NCI-H1092 (cell line): Measurements from ENCODE around the gene METTL16.
A peak's percentile ranks its signal among the peaks of the same experiment; 100 is the strongest.
"Not testable (repeated sequence)": the region's sequence is repeated elsewhere in the genome, so short reads cannot be mapped to it uniquely, and the experiment has no call there.

Source experiments
- DNase-seq: peaks from one replicate; lab custom pipeline; 2025; lab: John Stamatoyannopoulos, UW

Gene METTL16

DNA sequence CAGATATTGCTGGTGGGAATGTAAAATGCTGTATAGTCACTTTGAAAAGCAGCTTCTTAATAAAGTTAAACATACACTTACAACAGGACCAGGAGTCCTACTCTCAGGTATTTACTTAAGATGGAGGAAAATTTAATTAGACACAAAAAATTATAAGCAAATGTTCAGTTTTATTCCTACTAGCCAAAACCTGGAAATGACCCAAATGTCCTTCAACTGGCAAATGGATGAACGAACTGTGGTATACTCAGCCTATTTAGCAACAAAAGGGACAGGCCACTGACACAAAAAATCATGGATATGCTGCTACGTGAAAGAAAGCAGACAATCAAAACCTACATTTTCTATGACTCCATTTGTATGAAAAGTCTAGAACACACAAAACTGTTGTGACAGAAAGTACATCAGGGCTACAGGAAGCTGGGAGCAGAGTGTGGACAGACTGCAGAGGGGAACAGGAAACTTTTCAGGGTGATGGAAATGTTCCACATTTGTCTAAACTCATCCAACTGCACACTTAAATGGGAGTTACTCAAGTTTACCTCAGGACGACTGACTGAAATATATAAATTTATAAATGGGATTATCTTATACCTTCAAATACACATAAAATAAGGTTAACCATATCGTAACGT, 61.6 kb downstream of the METTL16 start:
- DNase-seq, result no peak

DNA sequence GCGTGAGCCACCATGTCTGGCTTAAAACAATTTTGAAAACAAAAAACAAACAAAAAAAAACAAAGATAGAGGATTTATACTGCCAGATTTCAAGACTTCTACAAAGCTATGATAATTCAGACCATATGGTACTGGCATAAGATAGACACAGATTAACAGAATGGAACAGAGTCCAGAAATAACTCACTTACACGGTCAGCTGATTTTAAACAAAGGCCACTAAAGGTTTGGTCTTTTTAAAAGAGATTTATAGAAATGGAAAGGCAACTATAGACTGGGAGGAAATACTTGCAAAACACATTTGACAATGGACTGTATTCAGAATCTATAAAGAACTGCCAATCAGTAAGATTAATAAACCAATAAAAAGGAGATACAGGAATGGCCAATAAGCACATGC, 62.2 kb downstream of the METTL16 start:
- no peak for DNase-seq

DNA sequence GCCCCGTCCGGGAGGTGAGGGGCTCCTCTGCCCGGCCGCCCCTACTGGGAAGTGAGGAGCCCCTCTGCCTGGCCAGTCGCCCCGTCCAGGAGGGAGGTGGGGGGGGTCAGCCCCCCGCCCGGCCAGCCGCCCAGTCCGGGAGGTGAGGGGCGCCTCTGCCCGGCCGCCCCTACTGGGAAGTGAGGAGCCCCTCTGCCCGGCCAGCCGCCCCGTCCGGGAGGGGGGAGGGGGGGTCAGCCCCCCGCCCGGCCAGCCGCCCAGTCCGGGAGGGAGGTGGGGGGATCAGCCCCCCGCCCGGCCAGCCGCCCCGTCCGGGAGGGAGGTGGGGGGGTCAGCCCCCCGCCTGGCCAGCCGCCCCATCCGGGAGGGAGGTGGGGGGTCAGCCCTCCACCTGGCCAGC, 64.2 kb downstream of the METTL16 start:
- not testable (repeated sequence) for DNase-seq

DNA sequence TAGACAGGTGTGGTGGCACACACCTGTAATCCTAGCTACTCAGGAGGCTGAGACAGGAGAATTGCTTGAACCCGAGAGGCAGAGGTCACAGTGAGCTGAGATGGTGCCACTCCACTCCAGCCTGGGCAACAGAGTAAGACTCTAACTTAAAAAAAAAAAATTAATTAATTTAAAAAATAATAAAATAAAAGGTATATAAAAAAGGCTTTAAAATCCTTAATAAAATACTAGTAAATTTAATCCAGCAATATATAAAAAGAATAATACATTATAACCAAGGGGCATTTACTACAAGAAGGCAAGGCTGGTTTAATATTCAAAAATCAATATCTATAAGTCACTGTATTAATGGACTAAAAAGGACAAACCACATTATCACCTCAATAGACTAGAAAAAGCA, 66.0 kb downstream of the METTL16 start:
- DNase-seq, result no peak

DNA sequence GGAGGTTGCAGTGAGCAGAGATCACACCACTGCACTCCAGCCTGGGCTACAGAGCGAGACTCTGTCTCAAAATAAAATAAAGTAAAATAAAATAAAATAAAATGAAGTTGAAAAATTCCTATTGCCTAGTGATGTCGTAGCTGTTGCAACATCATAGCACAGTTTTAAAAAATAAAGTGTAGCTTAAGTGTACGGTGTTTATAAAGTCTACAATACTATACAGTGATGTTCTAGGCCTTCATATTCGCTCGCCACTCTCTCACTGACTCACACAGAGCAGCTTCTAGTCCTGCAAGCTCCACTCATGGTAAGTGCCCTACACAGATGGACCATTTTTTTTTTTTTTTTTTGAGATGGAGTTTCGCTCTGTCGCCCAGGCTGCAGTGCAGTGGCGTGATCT, 67.3 kb downstream of the METTL16 start:
- no peak for DNase-seq

DNA sequence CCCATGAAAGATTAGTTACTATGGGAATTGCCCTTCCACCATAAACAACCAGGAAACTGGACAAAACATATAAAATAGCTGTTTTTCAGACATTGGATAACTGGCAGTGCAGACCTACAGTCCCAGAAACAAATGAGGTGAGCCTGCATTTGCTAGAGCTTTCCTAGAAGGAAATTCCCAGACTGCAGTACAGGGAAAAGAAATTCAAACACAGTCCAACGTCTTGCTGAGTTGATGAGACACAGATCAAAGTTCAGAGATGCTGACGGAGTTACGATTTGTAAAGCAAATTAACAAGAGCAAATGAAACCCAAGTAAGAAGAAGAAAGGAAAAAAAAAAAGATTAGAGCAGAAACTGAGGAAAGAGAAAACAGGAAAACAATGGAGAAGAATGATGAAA, 69.5 kb downstream of the METTL16 start:
- no peak for DNase-seq

DNA sequence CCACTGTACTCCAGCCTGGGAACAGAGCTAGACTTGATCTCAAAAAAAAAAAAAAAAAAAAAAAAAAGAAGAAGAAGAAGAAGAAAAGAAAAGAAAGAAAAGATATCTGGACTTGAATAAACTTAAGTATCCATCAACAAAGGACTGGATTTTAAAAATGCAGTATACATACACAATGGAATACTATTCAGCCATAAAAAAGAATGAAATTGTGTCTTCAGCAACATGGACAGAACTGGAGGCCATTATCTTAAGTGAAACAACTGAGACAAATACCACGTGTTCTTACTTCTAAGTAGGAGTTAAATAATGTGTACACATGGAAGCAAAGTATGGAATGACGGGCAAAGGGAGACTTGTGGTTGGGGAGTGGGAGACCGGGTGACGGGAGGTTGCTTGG, 70.8 kb downstream of the METTL16 start:
- no peak for DNase-seq

DNA sequence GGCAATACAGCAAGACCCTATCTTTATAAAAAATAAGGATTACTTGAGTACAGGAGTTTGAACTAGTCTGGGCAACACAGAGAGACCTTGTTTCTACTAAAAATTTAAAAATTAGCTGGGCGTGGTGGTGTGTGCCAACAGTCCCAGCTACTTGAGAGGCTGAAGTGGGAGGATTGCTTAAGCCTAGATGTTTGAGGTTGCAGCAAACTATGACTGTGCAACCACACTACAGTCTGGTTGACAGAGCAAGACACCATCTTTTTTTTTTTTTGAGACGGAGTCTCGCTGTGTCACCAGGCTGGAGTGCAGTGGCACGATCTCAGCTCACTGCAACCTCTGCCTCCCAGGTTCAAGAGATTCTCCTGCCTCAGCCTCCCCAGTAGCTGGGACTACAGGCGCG, 71.7 kb downstream of the METTL16 start:
- DNase-seq, result not testable (repeated sequence)

DNA sequence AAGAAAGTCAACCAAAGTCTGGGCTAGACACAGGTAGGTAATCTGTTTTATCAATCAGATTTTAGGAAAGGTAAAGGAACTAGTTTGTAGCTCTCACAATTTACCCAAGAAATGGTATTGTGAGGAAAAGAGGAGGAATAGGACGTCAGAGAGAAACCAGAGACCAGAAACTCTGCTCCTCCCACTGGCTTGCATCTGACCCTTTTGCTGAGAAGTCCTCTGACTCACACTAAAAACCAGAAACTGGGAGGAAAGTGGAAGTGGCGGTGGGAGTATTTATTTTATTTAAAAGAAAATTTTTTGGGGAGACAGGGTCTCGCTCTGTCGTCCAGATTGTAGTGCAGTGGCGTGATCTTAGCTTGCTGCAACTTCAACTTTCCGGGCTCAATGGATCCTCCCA, 72.9 kb downstream of the METTL16 start:
- no peak for DNase-seq

DNA sequence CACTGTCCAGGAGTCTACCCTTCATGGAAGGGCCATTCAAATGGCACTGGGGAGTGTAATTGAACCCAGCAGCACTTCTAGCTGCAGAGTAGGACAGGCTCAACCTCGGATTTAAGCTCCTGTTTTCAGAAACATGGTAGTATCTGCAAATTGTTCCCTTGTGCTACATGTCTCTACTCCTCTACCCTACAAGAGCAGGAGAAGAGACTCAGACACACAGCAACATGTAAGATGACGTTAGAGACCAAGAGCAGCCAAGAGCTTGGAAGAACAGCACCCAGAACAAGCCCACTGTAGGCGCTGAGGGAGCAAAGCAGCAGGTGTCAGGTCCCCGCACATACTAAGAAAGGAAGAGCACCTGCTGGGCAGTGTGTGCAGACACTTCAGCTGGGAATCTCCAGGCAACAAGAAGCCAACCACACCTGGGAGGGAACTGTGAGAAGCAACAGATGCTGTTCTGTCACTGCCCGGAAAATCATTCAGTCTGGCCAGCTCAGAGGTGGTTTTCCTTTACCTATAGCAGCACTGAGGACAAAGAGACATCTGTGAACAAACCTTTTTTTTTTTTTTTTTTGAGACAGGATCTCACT, 75.3 kb downstream of the METTL16 start:
- DNase-seq, result peak; percentile 83

DNA sequence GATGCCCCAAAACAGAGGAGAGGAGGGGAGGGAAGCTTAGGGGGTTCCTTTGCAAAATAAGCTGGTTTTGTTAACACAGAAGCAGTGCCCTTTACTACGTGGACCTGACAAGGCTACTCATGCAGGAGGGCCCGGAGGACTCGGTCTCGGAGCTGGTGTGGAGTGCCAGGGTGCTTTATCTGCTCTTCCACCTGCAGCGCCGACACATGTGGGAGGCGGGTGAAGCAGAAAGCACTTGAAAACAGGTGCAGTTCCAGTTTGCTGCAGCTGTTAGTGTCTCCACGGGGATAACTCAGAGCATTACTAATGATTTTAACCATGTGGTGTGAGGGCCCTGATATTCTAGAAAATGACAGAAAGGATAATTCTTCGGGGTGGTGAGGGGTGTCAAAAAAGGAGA, 75.8 kb downstream of the METTL16 start:
- peak; percentile 78 for DNase-seq

DNA sequence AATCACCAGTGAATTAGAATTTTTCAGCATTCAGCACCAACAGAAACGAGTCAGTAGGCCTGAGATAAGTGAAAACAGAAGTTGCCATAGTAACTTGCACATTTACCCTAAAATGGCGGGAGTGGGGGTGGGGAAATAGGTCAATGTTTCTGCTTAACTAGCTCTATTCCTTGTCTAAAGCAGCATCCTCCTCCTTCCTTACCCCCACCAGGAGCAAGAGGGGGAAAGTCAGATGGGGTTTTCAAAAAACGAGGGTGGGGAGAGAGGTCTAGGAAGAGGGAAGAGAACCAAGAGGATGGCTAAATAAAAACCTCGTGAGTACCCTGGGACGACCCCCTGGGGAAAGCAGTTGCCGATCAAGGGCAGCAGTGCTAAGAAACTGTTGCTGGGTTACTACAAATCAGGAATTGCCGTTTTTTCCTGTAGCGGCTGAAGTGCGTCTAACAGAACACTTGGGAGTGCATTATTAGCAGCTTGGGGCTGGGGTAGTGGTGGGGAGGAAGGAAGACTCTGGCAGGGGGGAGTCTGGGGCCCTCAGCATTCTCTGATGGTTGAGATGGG, 76.4 kb downstream of the METTL16 start:
- peak; percentile 84 for DNase-seq

DNA sequence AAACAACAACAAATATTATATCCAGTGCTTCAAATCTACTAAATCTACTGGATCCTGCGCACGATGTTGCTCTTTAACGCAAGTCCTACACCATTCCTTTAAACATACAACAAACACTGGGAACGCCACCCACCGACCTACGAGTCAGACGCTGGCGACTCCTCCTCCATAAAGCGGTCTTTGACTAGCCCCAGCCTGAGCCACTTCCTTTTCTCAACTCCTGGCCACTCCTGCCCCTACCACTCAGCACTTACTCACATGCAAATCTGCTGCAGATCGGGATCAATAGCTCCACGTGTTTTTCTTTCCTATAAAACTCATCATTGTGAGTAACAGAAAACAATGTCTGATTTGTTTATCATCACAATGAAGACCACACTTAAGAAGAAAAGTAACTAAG, 78.0 kb downstream of the METTL16 start:
- DNase-seq, result no peak

DNA sequence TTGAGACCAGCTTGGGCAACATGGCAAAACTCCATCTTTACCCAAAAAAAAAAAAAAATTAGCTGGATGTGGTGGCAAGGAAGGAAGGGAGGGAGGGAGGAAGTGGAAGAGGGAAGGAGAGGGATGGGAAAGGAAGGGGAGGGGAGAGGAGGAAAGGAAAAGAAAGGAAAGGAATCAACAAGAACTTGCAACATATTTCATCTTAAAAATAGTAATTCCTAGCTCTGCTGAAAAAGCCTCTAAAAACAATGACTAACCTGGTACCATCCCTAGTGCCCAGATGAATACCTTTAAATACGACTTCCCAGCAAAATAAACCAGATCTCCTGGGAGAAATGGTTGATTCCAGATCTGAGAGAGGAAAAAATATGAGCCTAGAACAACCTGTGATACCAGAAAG, 83.8 kb downstream of the METTL16 start:
- DNase-seq, result no peak

DNA sequence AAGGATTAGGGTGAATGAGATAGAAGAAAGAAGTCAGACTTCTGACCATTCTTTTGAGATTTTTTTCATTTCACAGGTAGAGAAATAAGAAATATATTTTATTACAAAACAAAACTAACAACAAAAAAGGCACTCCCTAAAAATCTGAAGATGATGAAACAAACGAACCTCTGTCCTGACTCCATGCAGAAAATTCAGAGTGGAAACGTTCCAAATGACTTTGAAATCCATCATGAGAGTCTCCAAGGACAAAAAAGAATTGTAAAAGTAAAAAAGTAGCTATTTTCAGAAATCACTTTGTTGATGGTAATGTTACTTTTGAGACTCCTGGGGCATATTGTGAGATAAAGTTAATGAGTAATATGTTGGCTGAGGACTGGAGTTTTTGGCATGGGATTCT, 84.5 kb downstream of the METTL16 start:
- DNase-seq, result no peak

DNA sequence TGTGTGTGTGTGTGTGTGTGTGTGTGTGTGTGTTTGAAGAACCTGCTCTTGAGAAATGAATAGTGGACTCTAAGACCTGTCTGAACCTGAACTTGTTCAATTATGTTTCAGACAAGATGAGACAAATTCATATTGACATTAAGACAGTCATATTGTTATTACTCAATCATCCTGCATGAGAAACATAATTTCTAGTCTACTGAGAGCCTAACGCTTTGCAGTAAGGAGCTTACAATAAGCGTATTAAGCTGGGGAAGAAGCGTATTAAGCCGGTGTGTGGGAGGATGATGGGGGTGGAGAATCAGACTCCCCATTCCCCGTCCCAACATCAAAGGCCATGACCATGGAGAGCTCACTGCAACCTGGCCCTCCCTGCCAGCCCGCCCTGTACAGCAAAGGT, 88.4 kb downstream of the METTL16 start:
- no peak for DNase-seq

DNA sequence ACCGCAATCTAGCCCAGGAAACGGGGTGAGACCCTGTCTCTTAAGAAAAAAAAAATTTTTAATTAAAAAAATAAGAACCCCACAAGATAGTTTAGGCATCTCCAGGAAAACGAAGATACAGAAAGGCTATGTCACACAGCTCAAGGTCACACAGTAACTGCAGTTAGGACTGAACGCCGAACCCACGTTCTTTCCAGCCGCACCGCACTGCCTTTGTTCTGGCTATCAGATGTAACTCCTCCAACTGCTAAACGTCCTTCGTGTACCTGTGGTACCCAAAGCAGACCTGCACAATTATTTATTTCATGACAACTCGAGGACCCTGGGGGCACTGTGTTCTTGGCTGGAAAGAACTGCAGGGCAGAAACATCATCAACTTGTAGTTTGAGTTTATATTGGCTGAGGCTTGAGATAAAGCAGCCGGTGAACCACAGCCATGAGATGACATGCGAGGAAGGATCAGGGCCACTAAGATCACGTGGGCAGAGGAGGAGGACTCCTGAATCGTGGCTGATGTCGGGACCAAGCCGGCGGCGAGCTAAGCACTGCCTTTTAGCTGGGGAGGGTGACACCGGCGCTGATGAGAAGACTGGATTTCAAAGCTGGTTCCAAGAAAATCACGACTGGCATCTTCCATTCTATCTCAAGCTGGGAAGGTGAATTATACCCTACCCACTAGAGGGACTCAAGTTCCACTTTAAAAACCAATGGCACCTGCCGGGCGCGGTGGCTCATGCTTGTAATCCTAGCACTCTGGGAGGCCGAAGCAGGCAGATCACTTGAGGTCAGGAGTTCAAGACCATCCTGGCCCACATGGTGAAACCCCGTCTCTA, 90.2 kb downstream of the METTL16 start:
- no peak for DNase-seq

DNA sequence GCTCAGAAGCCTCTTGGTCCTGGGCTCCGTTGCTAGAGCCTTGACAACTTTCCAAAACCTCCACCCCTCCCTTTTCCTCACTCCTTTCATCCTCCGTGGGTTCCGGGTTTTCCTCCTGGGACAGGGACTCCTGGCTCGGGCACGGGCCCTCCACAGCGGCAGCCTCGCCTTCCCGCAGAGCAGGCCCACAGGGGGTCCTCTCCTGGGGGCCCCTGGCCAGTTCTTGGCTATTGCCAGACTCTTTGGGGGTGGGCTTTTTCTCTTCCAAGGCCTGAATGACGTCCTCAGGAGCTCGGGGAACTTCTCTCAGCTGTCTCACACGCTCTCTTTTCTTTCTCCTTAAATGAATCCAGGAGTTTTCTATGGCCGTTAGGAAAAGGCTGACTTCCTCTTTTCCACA, 91.5 kb downstream of the METTL16 start:
- no peak for DNase-seq

DNA sequence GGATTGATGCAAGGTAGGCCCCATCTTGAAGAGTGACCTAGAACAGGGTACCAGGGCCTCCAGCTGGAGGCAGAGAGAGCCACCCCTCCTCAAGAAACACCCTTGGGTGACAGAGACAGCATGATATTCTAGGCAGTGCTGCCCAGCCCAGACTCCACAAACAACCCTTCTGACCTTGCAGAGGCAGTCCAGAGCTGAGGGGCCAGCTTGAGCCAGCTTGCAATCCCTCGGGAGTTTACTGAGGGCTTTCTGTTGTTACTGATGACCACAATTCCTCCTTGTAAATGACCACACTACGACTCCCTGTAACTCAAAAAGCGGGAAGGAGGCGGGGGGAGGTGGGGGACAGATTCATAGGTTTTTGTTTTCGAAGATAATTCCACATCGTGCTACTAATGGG, 92.2 kb downstream of the METTL16 start:
- no peak for DNase-seq

DNA sequence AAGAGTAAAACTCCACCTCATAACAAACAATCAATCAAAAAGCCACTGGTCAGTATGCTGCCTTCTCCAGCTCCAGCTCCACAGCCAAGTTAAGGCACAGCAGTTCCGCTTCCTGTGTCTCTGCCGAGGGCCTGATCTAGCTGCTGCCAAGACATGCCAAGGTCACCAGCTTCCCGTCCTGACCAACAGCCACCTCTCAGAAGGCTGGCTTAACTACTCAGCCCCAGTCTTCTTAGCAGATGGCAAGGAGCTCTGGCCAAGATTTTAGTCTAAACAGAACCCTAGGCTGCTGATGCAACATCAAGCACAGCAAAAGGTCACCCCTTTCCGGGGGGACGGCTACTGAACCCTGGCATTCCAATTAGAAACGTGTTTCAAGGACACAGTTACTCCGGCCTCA, 93.1 kb downstream of the METTL16 start:
- DNase-seq, result no peak

DNA sequence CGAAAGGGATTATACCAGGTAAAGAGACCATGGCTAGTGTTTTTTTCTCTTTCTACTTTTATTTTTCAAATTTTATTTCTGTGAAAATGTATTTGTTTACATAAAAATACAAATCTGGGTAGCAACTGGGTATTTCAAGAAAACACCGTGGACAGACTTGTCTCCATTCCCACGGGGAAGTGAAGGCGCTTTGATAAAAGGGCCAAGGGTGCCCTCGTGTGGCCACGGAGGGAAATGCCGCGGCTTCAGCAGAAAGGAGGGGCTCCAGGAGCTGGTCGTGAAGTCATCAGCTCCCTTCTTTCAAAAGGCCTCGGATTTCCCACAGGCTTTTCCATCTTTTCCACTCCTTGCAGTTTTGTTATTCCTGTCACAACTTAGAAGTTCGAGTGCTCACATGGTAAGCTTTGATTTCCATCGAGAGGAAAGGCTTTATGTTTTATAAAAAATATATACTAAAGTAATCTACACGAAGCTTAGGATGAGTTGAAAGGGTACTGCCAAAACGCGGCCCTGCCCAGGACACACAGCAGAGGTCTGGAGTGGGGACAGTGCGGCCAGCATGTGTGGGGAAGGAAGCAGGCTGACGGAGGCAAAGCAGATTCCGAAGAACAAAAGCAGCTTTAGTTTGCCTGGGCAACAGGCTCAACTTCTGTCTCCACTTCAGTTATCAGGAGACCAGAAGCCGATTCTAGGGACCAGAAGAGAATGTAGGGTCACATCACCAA, 95.5 kb downstream of the METTL16 start:
- peak; percentile 49 for DNase-seq

DNA sequence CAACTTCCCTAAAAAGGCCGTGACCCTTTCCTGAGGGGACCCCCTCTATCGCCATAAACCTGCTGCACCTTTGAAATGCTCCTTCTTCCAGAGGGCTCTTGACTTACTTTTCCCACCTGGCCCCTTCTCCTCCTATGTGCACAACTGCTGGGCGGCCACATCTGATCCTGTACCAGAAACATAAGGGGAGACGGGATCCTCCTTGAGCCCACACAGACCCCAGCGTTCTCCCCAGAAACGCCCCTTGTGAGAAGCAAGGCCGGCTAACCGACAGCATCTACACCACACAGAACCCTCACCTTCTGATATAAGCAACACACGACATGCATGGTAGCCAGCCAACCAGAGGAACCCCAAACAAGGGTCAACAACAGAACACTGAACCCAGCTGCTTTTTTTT, 96.6 kb downstream of the METTL16 start:
- DNase-seq, result no peak
